Stimulated activated CD8-positive, alpha-beta memory T cell treated with anti-CD3 and anti-CD28 coated beads, Interleukin-7, amount 100 ng/mL, for 1 hour (primary cell): ENCODE data around the gene KMO.

Source experiments
- DNase-seq, 2 donors: peaks; one replicate each; pipeline ENCODE4 v3.0.0-alpha.2; 2020; ENCODE audit warnings: low read depth in 2 of 2

The KMO gene

DNA sequence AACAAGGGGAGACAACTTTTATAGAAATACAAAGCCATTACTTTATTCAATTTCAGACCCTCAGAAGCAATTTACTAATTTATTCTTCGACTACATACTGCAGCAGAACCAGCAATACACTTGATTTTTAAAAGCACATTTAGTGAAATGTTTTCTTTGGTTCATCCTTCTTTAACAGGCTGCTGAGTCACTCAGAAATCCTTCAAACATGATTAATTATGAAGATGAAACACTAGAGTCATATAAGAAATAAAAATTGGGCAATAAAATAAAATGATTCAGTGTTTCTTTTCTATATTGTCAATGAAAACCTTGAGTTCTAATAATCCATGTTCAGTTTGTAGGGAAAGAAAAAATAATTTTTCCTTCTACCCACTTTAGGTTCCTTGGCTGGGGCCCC is 61.0 kb downstream of the KMO start:
- no peak for DNase-seq

DNA sequence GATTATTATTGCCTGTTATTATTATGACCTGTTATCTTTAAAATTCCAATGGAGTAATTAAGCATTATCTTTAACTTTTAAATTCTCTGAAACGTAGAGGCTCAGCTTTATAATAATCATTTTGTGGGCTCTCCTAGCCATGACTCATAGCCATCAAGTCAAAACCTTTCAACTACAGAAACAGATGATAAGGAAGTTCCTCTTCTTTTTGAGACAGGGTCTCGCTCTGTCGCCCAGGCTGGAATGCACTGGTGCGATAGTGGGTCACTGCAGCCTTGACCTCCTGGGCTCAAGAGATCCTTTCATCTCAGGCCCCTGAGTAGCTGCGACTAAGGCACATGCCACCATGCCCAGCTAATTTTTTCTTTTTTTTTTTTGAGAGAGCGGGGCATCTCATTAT is 64.5 kb downstream of the KMO start:
- no peak for DNase-seq

GRCh38 chr1:241598249-241598648 is 66.1 kb downstream of the KMO start:
- DNase-seq = no peak

- DNase-seq = no peak
Observed at GRCh38 chr1:241600496-241600901, 68.3 kb downstream of the KMO start.

DNA sequence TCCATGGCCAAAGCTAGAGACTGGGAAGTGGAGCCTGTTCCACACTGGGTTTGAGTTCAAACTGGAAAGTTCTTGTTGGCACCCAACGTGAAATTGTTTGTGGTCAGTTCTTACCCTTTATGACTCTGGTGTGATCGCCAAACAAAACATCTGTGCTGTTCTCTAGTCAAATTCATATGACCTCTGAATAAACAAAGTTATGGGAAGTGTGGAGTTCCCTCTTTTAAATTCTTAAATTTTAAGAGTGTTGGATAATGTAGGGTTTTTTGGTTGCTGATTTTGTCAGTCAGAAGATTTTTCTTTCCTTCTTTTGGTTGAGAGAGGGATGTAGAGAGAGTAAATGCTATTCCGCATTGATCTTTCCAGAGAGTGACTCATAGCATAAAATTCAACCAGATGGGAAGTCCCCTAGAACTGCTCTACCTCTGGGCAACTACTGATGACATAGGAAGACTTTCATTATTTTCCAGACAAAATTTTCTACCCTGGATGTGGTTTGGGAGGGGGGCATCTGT is 71.6 kb downstream of the KMO start:
- no peak for DNase-seq

DNA sequence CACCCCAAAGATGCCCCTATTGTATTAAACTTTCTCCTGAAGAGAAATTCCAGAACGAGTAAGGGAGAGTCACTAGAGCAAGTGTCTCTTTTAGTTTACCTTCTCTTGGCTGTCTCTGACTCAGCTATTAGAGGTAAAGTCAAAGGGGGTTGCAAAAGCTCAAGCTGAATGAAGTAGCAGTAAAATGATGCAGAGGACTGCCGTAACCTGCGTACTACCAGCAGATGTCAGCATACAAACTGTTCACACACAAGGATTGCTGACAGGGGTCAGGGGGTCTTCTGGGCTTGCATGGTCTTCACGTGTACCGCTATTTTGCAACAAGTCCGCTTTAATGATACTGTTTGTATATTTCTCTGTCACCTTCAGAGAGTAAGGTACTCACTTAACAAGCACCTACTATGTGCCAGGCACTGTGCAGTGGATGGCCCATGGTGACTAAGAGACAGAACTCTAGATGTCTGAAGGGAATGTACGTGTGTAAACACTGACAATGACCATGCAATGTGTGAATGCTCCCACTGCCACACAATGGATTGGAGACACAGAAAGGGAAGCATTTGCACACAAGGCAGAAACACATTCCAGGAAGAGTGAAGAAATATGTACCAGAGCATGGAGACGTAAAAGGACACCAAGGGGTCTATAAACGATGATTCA is 73.1 kb downstream of the KMO start:
- DNase-seq = no peak

- no peak for DNase-seq
Observed at GRCh38 chr1:241606544-241606943, 74.4 kb downstream of the KMO start.

DNA sequence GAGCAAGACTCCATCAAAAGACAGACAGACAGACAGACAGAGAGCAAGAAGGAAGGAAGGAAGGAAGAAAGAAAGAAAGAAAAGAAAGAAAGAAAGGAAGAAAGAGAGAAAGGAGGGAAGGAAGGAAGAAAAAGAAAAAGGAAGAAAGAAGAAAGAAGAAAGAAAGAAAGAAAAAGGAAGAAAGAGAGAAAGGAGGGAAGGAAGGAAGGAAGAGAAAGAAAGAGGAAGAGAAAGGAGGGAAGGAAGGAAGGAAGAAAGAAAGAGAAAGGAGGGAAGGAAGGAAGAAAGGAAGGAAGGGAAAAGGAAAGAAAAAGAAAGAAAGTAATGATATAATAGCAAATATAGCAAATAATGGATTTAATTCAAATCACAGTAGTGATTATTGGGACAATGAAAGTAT is 75.3 kb downstream of the KMO start:
- DNase-seq = no peak

- no peak for DNase-seq
Observed at GRCh38 chr1:241608379-241609033, 76.3 kb downstream of the KMO start.

DNA sequence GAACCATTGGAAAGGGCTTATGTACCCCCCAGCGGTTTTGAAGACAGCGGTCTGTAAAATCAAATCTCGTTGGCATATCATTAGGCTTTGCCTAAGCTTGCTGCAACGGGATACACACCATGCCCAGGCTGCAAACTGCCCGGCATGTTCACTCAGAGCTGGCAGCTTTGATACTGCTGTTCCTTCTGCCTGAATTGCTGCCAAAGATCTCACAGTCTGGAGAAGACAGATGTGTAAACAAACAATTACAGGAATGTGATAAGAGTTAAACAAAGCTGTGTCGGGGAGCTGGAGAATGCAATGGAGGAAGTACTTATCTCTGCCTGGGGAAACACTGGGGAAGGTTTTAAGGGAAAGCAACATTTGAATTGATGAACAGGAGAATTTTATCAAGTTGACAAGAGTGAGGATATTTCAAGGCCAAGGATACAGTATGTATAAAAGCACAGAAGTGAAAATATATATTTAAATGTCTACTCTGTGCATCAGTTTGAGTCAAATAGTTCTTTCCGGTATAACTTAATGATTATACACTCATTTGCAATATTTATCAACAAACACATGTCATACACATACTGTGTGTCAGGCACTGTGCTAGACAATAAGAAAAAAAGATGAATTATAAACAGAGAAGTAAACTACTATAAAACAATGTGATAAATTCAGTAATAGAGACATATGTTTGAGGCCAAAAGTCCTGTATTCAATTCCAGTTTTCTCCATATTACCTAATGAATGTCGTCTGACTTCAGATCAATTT is 78.1 kb downstream of the KMO start:
- no peak for DNase-seq

DNA sequence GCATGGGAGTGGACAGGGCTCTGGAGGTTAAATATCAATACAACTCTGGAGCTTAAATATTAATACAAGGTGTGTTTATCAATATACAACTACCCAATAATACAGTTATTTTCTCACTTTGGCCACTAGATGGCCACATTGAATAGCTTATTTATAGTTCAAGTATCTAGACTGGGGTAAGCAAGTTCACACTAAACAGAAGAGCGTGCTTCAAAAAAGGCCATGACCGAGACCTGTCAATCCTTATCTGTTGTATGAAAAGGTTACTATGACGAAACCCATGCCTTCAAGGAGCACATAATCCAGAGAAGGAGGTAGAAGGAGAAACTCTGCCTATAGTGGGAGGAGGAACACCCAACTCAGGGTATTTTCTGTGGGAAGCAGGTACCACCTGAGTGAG is 78.9 kb downstream of the KMO start:
- DNase-seq = no peak

DNA sequence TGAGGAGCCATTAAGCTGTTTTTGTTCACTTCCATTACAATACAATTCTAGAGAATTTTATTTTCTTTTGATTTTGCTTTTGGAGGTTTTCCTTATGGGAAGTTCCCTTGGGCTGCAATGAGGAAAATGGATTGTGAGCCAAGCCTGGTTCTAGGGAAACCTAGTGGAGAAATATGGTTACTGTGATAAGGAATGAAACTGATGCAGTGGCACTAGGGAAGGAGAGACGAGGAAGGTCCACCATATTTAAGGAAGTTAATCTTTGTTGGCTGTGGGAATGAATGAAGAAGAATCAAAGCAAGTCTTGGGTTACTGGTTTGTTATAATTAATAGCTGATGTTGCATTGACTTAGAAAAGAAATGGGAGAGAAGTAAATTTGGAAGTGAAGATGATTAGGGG is 79.6 kb downstream of the KMO start:
- no peak for DNase-seq

DNA sequence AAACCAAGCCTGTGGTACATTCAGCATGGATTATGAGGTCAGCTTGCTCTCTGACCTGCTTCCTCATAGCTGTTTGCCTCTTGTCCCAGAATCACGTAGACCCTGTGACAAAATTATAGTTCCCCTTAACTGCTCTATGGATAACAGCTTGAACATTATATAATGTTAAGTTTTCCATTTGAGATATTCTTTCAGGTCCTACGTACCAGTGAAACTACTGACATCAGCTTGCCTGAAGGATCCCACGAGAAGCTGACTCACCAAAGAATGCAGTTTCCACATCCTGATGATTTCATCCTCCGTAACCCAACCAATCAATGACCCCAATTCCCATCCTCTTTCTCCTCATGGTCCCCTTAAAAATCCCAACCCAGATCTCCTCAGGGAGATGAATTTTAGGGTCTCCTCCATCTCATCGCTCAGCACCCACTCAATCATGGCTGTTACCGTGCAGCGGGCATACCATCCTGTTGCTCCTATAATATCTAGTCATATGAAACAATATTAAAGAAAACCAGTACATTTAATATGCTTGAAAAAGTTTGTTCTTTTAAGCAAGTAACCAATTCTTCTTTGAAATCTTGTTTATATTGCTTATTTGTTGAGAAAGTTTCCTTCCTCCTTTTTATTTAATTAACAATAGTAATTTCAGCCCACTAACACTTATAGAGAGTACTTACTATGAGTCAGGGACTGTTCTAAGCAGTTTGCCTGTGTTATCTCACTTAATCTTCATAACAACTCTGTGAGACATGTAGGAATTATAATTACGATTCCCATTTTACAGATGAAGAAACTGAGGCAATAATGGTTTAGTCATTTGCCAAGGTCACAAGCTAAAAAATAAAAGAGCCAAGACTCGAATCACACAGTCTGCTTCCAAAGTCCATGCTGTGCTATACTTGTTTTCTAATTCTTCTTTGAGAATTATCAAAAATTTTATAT is 80.6 kb downstream of the KMO start:
- DNase-seq = no peak

DNA sequence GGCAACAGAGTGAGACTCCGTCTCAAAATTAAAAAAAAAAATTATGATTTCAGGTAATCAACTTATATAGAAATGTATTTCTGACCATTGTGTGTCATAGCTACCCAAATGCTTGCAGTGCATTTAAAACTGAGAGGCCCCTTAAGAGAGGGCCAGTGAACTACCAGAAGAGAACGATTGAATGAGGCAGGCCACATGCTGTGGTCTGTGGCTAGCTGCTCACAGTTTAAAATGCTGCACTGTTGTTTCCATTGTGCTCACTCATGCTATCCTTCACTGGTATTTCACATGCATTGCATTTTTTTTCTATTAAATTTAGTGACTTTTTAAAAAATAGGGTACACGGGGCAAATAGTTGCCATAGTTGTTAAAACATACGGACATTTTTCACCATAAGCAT is 82.0 kb downstream of the KMO start:
- no peak for DNase-seq

DNA sequence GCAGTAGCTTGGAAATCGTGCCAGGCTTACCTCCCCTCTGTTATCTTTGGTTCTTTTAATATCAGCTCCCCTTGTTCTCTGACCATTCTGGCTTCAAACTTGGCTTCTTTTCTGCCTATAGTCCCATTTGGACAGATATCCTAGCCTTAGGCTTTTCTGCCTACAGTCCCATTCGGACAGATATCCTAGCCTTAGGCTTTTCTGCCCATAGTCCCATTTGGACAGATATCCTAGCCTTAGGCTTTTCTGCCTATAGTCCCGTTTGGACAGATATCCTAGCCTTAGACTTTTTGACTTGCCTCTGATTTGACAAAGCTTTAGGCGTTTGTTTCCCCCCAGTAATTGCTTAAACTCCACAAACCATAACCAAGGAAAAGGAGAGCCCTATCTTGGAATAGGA is 82.4 kb downstream of the KMO start:
- DNase-seq = no peak

GRCh38 chr1:241615043-241615974 is 83.1 kb downstream of the KMO start:
- DNase-seq = no peak

GRCh38 chr1:241617426-241617825 is 85.2 kb downstream of the KMO start:
- DNase-seq = no peak

GRCh38 chr1:241622669-241623068 is 90.5 kb downstream of the KMO start:
- DNase-seq = no peak

DNA sequence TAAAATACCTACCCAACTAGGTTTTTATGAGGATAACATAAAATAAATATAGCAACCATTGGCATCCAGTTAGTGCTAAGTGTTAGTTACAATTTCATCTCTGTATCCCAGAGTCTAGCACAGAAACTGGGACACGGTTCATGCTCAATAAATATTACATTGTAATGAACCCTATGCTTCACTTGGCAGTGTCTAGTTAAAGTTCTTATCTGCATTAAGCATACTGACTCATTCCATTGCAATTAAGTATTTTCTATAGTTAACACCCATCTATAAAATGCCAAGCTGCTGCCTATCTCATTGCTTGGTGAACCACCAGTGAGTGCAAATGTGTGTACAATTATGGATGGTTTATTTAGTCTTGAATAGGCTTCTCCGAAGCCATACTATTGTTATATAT is 92.8 kb downstream of the KMO start:
- no peak for DNase-seq

DNA sequence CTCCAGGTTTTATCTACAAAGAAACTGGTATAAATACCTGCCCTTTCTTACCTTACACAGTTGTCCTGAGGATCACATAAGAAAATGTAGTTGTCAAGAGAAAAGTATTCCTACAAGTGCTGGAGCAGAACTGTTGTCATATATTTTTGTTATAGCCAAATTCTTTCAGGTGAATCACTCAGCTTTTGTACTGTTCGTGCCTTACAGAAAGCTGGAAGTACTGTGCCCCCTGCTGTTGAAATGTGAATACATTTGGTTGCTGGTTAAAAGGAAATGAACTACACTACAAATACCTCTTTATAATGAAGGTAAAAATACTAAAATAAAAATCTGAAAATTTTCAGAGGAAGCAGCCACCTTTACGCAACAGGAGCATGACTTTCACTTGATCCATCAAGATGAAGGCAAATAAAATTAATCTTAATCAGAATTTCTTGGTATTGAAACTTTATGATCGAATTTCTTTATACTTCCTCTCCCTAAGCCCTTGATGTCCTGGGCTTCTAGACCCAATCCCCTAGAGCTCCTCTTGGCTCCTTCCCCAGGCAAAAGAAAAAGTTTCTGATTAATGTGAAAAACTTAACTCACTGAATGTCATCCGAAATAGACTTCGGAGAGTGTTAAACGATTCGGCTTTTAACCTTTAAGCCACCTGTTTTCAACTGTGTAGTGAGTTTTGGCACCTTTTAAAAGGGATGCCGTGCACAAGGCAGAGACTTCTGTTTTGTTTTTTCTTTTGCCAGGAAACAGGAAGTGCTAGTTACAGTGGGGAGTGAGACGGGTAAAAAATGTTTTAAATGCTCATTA is 95.5 kb downstream of the KMO start:
- DNase-seq = no peak
